Coronary artery (tissue), 2 donors: ENCODE measurements around the gene SLC29A3.

ENCODE experiments used
- DNase-seq: peaks from one replicate; pipeline ENCODE4 v3.0.0-alpha.2; 2017; ENCODE audit warnings: low spot score
- H3K27ac ChIP-seq, 2 donors: fragments of 200-600 bp; sonication (generic); one replicate each; pipeline ENCODE4 v1.5.1; 2016 to 2019
- H3K4me3 ChIP-seq: fragments of 200-600 bp; sonication (generic); 2 replicates; pipeline ENCODE4 v1.5.1; 2016; ENCODE audit warnings: mild to moderate bottlenecking, moderate library complexity
- TF ChIP-seq, protein P1 (sequence below): fragments of 200-600 bp; sonication (generic); IDR thresholded peaks from one replicate; pipeline ENCODE4 v1.5.1; 2019; ENCODE audit warnings: antibody characterized with exemption

The SLC29A3 gene

DNA sequence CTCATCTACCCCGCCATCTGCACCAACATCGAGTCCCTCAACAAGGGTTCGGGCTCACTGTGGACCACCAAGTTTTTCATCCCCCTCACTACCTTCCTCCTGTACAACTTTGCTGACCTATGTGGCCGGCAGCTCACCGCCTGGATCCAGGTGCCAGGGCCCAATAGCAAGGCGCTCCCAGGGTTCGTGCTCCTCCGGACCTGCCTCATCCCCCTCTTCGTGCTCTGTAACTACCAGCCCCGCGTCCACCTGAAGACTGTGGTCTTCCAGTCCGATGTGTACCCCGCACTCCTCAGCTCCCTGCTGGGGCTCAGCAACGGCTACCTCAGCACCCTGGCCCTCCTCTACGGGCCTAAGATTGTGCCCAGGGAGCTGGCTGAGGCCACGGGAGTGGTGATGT is 43.1 kb downstream of the SLC29A3 start:
- Histone ChIP-seq H3K27ac (no peak overlapping the region), H3K4me3 (no peak overlapping the region)
- no peak for DNase-seq
- TF ChIP-seq, protein P1, sequence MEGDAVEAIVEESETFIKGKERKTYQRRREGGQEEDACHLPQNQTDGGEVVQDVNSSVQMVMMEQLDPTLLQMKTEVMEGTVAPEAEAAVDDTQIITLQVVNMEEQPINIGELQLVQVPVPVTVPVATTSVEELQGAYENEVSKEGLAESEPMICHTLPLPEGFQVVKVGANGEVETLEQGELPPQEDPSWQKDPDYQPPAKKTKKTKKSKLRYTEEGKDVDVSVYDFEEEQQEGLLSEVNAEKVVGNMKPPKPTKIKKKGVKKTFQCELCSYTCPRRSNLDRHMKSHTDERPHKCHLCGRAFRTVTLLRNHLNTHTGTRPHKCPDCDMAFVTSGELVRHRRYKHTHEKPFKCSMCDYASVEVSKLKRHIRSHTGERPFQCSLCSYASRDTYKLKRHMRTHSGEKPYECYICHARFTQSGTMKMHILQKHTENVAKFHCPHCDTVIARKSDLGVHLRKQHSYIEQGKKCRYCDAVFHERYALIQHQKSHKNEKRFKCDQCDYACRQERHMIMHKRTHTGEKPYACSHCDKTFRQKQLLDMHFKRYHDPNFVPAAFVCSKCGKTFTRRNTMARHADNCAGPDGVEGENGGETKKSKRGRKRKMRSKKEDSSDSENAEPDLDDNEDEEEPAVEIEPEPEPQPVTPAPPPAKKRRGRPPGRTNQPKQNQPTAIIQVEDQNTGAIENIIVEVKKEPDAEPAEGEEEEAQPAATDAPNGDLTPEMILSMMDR: no peak

DNA sequence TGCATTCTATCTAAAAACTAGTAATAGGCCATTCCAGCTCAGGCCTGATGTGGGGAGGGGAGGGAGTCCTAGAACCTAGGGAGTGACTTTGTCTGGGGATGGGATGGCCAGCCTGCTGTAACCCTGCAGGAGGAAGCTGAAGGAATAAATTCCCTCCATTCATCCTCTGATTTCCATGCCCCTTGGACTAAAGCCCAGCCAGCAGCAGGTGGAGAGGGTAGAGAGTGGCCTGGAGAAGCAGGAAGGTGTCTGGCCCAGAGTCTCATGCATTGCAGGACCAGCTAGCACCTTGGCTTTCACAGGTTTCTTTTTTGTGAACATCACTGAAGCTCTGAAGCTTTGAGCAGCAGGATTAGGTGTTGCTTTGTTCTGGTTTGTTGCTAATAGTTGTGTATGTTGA is 44.9 kb downstream of the SLC29A3 start:
- TF ChIP-seq, protein P1: no peak
- no peak for DNase-seq
- Histone ChIP-seq H3K27ac (no peak overlapping the region), H3K4me3 (no peak overlapping the region)

GRCh38 chr10:71365366-71365765 is 46.3 kb downstream of the SLC29A3 start:
- Histone ChIP-seq H3K27ac (no peak overlapping the region), H3K4me3 (no peak overlapping the region)
- TF ChIP-seq, protein P1: no peak
- no peak for DNase-seq

- Histone ChIP-seq H3K27ac (peak overlapping the region in 1 of 2 donors; percentile 13), H3K4me3 (no peak overlapping the region)
- DNase-seq: no peak
- TF ChIP-seq, protein P1: no peak
Measured at GRCh38 chr10:71366690-71367089, 47.6 kb downstream of the SLC29A3 start.

GRCh38 chr10:71367271-71367670 is 48.2 kb downstream of the SLC29A3 start:
- no peak for DNase-seq
- H3K27ac ChIP-seq: peak overlapping the region in 1 of 2 donors; percentile 13
- no peak overlapping the region for H3K4me3 ChIP-seq
- TF ChIP-seq, protein P1: no peak

DNA sequence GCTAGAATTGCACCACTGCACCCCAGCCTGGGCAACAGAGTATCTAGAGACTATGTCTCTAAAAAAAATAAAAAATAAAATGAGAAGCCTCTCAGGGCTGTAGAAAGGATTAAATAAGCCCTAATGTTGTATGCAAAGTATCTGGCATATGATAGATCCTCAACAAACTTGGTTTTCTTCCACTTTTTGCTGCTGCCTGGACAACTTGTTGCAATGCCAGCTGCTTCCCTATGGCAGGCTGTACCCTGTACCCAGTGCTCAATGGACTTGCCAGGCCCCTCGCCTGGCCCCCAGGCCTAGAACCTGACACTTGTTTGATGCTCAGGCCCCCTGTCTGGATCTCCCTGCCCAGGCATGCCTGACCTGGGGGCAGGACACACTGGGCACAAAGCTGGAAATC is 49.1 kb downstream of the SLC29A3 start:
- TF ChIP-seq, protein P1: no peak
- DNase-seq: no peak
- H3K4me3 ChIP-seq: no peak overlapping the region
- no peak overlapping the region for H3K27ac ChIP-seq

DNA sequence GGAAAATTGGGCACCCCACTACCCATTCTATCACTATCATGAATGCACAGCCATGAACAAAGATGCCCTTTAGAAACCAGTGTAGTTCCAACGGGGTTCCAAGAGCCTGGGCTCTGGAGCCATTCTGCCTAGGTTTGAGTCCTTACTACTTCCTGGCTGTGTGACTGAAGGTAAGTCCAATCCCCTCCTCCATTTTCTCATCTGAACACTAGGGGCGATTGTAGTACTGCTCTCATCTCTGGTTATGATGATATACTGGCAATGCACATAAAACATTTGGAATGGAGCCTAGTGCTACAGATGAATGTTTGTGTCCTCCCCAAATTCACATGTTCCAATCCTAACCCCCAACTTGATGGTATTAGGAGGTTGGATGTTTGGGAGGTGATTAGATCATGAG is 49.6 kb downstream of the SLC29A3 start:
- H3K27ac ChIP-seq: no peak overlapping the region
- H3K4me3 ChIP-seq: no peak overlapping the region
- TF ChIP-seq, protein P1: no peak
- DNase-seq: no peak
